HEK293 (cell line): ENCODE data around the gene SLMAP.

Experiments
- AEBP2 ChIP-seq: fragments of 450-650 bp; formaldehyde crosslinking; IDR thresholded peaks from 2 replicates; pipeline ENCODE4 v1.5.1; 2016; ENCODE audit warnings: missing biosample characterization, missing genetic modification characterization, borderline replicate concordance
- CTCF ChIP-seq: fragments of 450-650 bp; formaldehyde crosslinking; IDR thresholded peaks from 2 replicates; pipeline ENCODE4 v1.5.1; 2016; ENCODE audit warnings: missing biosample characterization, missing genetic modification characterization
- EGR2 ChIP-seq: fragments of 450-650 bp; formaldehyde crosslinking; IDR thresholded peaks from 2 replicates; pipeline ENCODE4 v1.5.1; 2016; ENCODE audit warnings: low read depth, missing biosample characterization, missing genetic modification characterization
- KLF16 ChIP-seq: fragments of 450-650 bp; formaldehyde crosslinking; IDR thresholded peaks from 2 replicates; pipeline ENCODE4 v1.5.1; 2017; ENCODE audit warnings: missing biosample characterization, missing genetic modification characterization
- PBX3 ChIP-seq: sonication (generic); formaldehyde crosslinking; IDR thresholded peaks from 2 replicates; pipeline ENCODE4 v1.8.1; 2022; ENCODE audit warnings: mild to moderate bottlenecking, moderate library complexity, missing genetic modification reagents
- TCF7L2 ChIP-seq: IDR thresholded peaks from 2 replicates; pipeline ENCODE4 v1.6.1; 2011; ENCODE audit warnings: low read depth, mild to moderate bottlenecking, inconsistent platforms, low read length, moderate library complexity, borderline replicate concordance
- YY1 ChIP-seq: fragments of 450-650 bp; formaldehyde crosslinking; IDR thresholded peaks from 2 replicates; pipeline ENCODE4 v1.5.1; 2018; ENCODE audit warnings: missing biosample characterization, missing genetic modification characterization
- ZBTB7A ChIP-seq: fragments of 450-650 bp; formaldehyde crosslinking; IDR thresholded peaks from 2 replicates; pipeline ENCODE4 v1.5.1; 2016; ENCODE audit warnings: low read depth, missing biosample characterization, missing genetic modification characterization
- ZNF121 ChIP-seq: fragments of 450-650 bp; formaldehyde crosslinking; IDR thresholded peaks from 2 replicates; pipeline ENCODE4 v1.5.1; 2016; ENCODE audit warnings: missing biosample characterization, missing genetic modification characterization
- ZNF2 ChIP-seq: fragments of 450-650 bp; formaldehyde crosslinking; IDR thresholded peaks from 2 replicates; pipeline ENCODE4 v1.5.1; 2016; ENCODE audit warnings: missing biosample characterization, missing genetic modification characterization
- ZNF248 ChIP-seq: fragments of 450-650 bp; formaldehyde crosslinking; IDR thresholded peaks from 2 replicates; pipeline ENCODE4 v1.5.1; 2017; ENCODE audit warnings: missing biosample characterization, missing genetic modification characterization
- ZNF513 ChIP-seq: fragments of 450-650 bp; IDR thresholded peaks from 2 replicates; pipeline ENCODE4 v1.5.1; 2018; ENCODE audit warnings: missing biosample characterization, missing genetic modification characterization
- ZNF664 ChIP-seq: fragments of 450-650 bp; formaldehyde crosslinking; IDR thresholded peaks from 2 replicates; pipeline ENCODE4 v1.5.1; 2016; ENCODE audit warnings: missing biosample characterization, missing genetic modification characterization
- ZNF837 ChIP-seq: fragments of 450-650 bp; formaldehyde crosslinking; IDR thresholded peaks from 2 replicates; pipeline ENCODE4 v1.5.1; 2016; ENCODE audit warnings: missing biosample characterization, missing genetic modification characterization

GRCh38 chr3:57929988-57930387 lies 173.9 kb downstream of the SLMAP start:
- TF ChIP-seq ZBTB7A (no peak), ZNF837 (tag by site-specific recombination) (no peak), TCF7L2 (no peak), ZNF248 (tag by site-specific recombination) (no peak), CTCF (no peak), PBX3 (no peak), KLF16 (tag by site-specific recombination) (no peak), ZNF664 (tag by site-specific recombination) (no peak), ZNF2 (tag by site-specific recombination) (no peak), ZNF121 (tag by site-specific recombination) (no peak), ZNF513 (no peak), AEBP2 (no peak), YY1 (tag by site-specific recombination) (no peak), EGR2 (tag by site-specific recombination) (no peak)
